Parathyroid adenoma (tissue), 2 donors: ENCODE measurements around the gene DLGAP1.

ENCODE experiments used
- H2AFZ ChIP-seq: fragments of 300-600 bp; sonication (generic); one replicate; pipeline ENCODE4 v1.7.0; 2017; ENCODE audit warnings: antibody characterized with exemption, mild to moderate bottlenecking
- H3K27ac ChIP-seq: fragments of 300-600 bp; sonication (generic); one replicate; pipeline ENCODE4 v1.7.0; 2017
- H3K27me3 ChIP-seq: fragments of 300-600 bp; sonication (generic); one replicate; pipeline ENCODE4 v1.7.0; 2017; ENCODE audit warnings: low read length; ENCODE audit not compliant: control insufficient read depth, insufficient read depth
- H3K36me3 ChIP-seq: fragments of 300-600 bp; sonication (generic); one replicate; pipeline ENCODE4 v1.7.0; 2017; ENCODE audit warnings: low read length; ENCODE audit not compliant: control insufficient read depth, insufficient read depth
- H3K4me1 ChIP-seq: fragments of 300-600 bp; sonication (generic); one replicate; pipeline ENCODE4 v1.7.0; 2017; ENCODE audit warnings: control low read depth
- H3K4me2 ChIP-seq: fragments of 300-600 bp; sonication (generic); one replicate; pipeline ENCODE4 v1.7.0; 2017; ENCODE audit warnings: low read length
- H3K4me3 ChIP-seq: fragments of 300-600 bp; sonication (generic); one replicate; pipeline ENCODE4 v1.7.0; 2017; ENCODE audit warnings: low read depth, low read length
- H3K79me2 ChIP-seq: fragments of 300-600 bp; sonication (generic); one replicate; pipeline ENCODE4 v1.7.0; 2017; ENCODE audit warnings: control low read depth
- H3K9ac ChIP-seq: fragments of 300-600 bp; sonication (generic); one replicate; pipeline ENCODE4 v1.7.0; 2017; ENCODE audit warnings: mild to moderate bottlenecking
- H3K9me3 ChIP-seq: fragments of 300-600 bp; sonication (generic); one replicate; pipeline ENCODE4 v1.7.0; 2017; ENCODE audit warnings: low read length; ENCODE audit not compliant: control insufficient read depth
- CTCF ChIP-seq: fragments of 300-600 bp; sonication (generic); IDR thresholded peaks from one replicate; pipeline ENCODE4 v1.7.0; 2017; ENCODE audit warnings: antibody characterized with exemption, mild to moderate bottlenecking
- donor health status: primary hyperparathyroidism.

The DLGAP1 gene

GRCh38 chr18:4208366-4208765 is 246.7 kb downstream of the DLGAP1 start:
- no peak overlapping the region for H3K4me3 ChIP-seq
- no peak for TF ChIP-seq CTCF
- H3K27me3 ChIP-seq = no peaks in the 10 kb centered on the region

GRCh38 chr18:4207383-4207985 is 247.6 kb downstream of the DLGAP1 start:
- Histone ChIP-seq H3K4me2 (no peak overlapping the region), H3K36me3 (no peaks in the 10 kb centered on the region), H3K27me3 (no peaks in the 10 kb centered on the region), H3K9me3 (no peaks in the 10 kb centered on the region), H3K79me2 (no peaks in the 10 kb centered on the region), H2AFZ (no peak overlapping the region), H3K27ac (no peak overlapping the region), H3K4me3 (no peak overlapping the region), H3K4me1 (no peaks in the 10 kb centered on the region), H3K9ac (no peak overlapping the region)
- no peak for TF ChIP-seq CTCF

More at GRCh38 chr18:4208366-4208765, 246.7 kb downstream of the DLGAP1 start:
- H3K27ac ChIP-seq = no peak overlapping the region
- H3K9ac ChIP-seq = no peak overlapping the region
- H3K9me3 ChIP-seq = no peaks in the 10 kb centered on the region
- no peaks in the 10 kb centered on the region for H3K4me1 ChIP-seq
- no peak overlapping the region for H2AFZ ChIP-seq
- H3K4me2 ChIP-seq = no peak overlapping the region
- no peaks in the 10 kb centered on the region for H3K36me3 ChIP-seq
- no peaks in the 10 kb centered on the region for H3K79me2 ChIP-seq

DNA sequence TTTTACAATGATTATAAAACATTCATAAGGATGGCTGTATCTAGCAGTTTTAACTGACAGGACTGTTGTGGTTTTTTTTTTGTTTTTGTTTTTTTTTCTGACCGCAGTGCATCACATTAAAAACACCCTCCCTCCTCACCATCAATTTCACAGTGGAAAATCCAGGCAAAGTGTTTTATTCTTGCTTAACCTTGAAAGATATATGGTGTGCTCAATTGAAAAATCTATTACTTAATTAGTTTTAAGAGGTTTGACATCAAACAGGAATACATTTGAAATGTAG is 250.7 kb downstream of the DLGAP1 start:
- H3K36me3 ChIP-seq = no peaks in the 10 kb centered on the region
- H3K27ac ChIP-seq = no peak overlapping the region
- H2AFZ ChIP-seq = no peak overlapping the region
- H3K9ac ChIP-seq = no peak overlapping the region
- H3K79me2 ChIP-seq = no peaks in the 10 kb centered on the region
- H3K4me1 ChIP-seq = no peaks in the 10 kb centered on the region
- H3K4me3 ChIP-seq = no peak overlapping the region
- TF ChIP-seq CTCF = no peak
- H3K9me3 ChIP-seq = no peaks in the 10 kb centered on the region
- no peak overlapping the region for H3K4me2 ChIP-seq
- H3K27me3 ChIP-seq = no peaks in the 10 kb centered on the region

DNA sequence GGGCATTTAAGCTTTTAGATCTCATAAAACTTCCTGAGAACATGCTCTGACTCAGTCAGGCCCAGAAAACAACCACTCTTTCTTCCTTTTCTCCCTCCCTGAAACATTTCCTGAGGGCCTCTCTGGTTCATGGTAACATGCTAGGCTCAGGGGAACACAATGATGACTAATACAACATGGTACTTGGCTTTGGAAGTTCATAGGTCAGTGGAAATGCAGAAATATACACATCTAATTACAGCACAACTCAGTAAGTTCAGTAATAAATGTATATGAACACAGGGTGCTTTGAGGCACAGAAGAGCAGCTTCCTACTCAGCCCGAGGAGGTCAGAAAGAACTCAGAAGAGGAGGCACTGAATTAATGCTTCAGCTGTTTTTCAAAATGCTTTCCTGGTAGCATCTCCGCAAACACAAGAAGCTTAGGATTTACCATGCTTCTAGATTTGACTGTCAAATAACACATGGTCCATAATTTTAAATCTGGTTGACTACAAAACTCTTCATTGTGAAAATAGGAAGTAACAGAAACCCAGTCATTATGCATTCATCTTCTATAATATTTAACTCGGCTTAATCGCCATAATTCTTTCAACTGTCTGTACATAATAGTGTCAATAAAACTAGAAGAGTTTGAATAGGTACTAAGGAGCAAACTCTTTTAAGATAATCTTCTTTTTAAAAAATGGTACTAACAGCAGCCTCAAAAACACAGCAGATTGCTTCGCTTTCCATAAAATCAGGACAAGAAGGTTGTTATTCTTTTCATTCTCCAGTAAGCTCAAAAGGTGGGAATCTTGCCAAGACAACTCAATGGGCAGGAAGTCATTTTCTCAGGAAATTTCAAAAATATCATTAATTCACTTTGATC is 251.3 kb downstream of the DLGAP1 start:
- H2AFZ ChIP-seq = no peak overlapping the region
- TF ChIP-seq CTCF = no peak
- no peak overlapping the region for H3K9ac ChIP-seq
- H3K79me2 ChIP-seq = no peaks in the 10 kb centered on the region
- H3K9me3 ChIP-seq = no peaks in the 10 kb centered on the region
- no peaks in the 10 kb centered on the region for H3K4me1 ChIP-seq
- H3K4me2 ChIP-seq = no peak overlapping the region
- no peak overlapping the region for H3K4me3 ChIP-seq
- H3K36me3 ChIP-seq = no peaks in the 10 kb centered on the region
- no peak overlapping the region for H3K27ac ChIP-seq
- no peaks in the 10 kb centered on the region for H3K27me3 ChIP-seq

DNA sequence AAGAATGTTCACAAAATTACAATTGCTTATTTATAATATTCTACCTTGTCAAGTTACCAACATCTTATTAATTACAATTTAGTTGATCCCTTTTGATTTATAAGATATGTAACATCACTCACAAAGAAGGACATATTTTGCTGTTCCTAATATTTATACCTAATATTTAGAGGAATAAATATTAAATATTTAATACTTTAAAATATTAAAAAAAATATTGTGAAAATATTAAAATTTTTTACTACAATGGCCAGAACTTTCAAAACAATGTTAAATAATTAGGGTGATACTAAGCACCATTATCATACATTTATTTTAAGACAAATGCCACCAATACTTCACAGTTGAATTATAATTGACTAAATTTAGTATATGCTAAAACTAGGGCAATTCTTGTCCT is 254.7 kb downstream of the DLGAP1 start:
- no peak overlapping the region for H2AFZ ChIP-seq
- H3K79me2 ChIP-seq = no peaks in the 10 kb centered on the region
- no peaks in the 10 kb centered on the region for H3K27me3 ChIP-seq
- no peak overlapping the region for H3K4me3 ChIP-seq
- TF ChIP-seq CTCF = no peak
- no peak overlapping the region for H3K4me2 ChIP-seq
- no peak overlapping the region for H3K27ac ChIP-seq
- no peaks in the 10 kb centered on the region for H3K4me1 ChIP-seq
- H3K9ac ChIP-seq = no peak overlapping the region
- no peaks in the 10 kb centered on the region for H3K9me3 ChIP-seq
- H3K36me3 ChIP-seq = no peaks in the 10 kb centered on the region
